HUES48 (cell line): Measurements from ENCODE around the gene OVAAL.
"Not testable (repeated sequence)": the region's sequence is repeated elsewhere in the genome, so short reads cannot be mapped to it uniquely, and the experiment has no call there.

Experiments used
- H3K27ac ChIP-seq: one replicate; pipeline ENCODE4 v1.7.0; 2013; ENCODE audit warnings: low read depth, low read length, inconsistent platforms
- H3K27me3 ChIP-seq: 2 replicates; pipeline ENCODE4 v1.6.1; 2013; ENCODE audit warnings: mild to moderate bottlenecking, low read length; ENCODE audit not compliant: control insufficient read depth, insufficient read depth
- H3K36me3 ChIP-seq: 2 replicates; pipeline ENCODE4 v1.6.1; 2013; ENCODE audit warnings: low read length; ENCODE audit not compliant: control insufficient read depth, insufficient read depth
- H3K4me1 ChIP-seq: 2 replicates; pipeline ENCODE4 v1.6.1; 2013; ENCODE audit warnings: mild to moderate bottlenecking, low read length; ENCODE audit not compliant: control insufficient read depth, insufficient read depth
- H3K4me3 ChIP-seq: 2 replicates; pipeline ENCODE4 v1.5.1; 2013; ENCODE audit warnings: mild to moderate bottlenecking, low read depth, low read length
- H3K9ac ChIP-seq: 2 replicates; pipeline ENCODE4 v1.6.1; 2013; ENCODE audit warnings: mild to moderate bottlenecking, low read depth, low read length, moderate library complexity
- H3K9me3 ChIP-seq: 2 replicates; pipeline ENCODE4 v1.6.1; 2013; ENCODE audit warnings: low read length; ENCODE audit not compliant: control insufficient read depth, insufficient read depth

The OVAAL gene

GRCh38 chr1:180540697-180541594 lies 17.8 kb upstream of the OVAAL start:
- Histone ChIP-seq H3K36me3 (no peaks in the 10 kb centered on the region), H3K4me3 (no peak overlapping the region), H3K27ac (no peak overlapping the region), H3K27me3 (no peaks in the 10 kb centered on the region), H3K9ac (no peak overlapping the region), H3K4me1 (peaks cover 11% of the 10 kb centered on the region), H3K9me3 (no peaks in the 10 kb centered on the region)

GRCh38 chr1:180542113-180542837 lies 16.5 kb upstream of the OVAAL start:
- peaks cover 11% of the 10 kb centered on the region for H3K4me1 ChIP-seq
- no peak overlapping the region for H3K9ac ChIP-seq
- H3K27me3 ChIP-seq: no peaks in the 10 kb centered on the region
- 0 out of 2 replicates have a peak overlapping the region, but pooled peaks have one; percentile 10 for H3K4me3 ChIP-seq
- no peaks in the 10 kb centered on the region for H3K9me3 ChIP-seq
- no peak overlapping the region for H3K27ac ChIP-seq
- H3K36me3 ChIP-seq: no peaks in the 10 kb centered on the region

GRCh38 chr1:180542838-180543145 lies 16.0 kb upstream of the OVAAL start:
- Histone ChIP-seq H3K27me3 (no peaks in the 10 kb centered on the region), H3K36me3 (no peaks in the 10 kb centered on the region), H3K9me3 (no peaks in the 10 kb centered on the region), H3K9ac (no peak overlapping the region), H3K27ac (no peak overlapping the region), H3K4me3 (0 out of 2 replicates have a peak overlapping the region, but pooled peaks have one; percentile 10), H3K4me1 (peaks cover 11% of the 10 kb centered on the region)

GRCh38 chr1:180544050-180544449 lies 14.7 kb upstream of the OVAAL start:
- peaks cover 11% of the 10 kb centered on the region for H3K4me1 ChIP-seq
- H3K4me3 ChIP-seq: no peak overlapping the region
- H3K27me3 ChIP-seq: no peaks in the 10 kb centered on the region
- H3K9me3 ChIP-seq: no peaks in the 10 kb centered on the region
- H3K27ac ChIP-seq: no peak overlapping the region
- no peak overlapping the region for H3K9ac ChIP-seq
- H3K36me3 ChIP-seq: no peaks in the 10 kb centered on the region

GRCh38 chr1:180545991-180546390 lies 12.8 kb upstream of the OVAAL start:
- no peak overlapping the region for H3K4me3 ChIP-seq
- peaks cover 14% of the 10 kb centered on the region for H3K4me1 ChIP-seq
- no peak overlapping the region for H3K9ac ChIP-seq
- H3K27ac ChIP-seq: no peak overlapping the region
- H3K27me3 ChIP-seq: no peaks in the 10 kb centered on the region
- H3K9me3 ChIP-seq: no peaks in the 10 kb centered on the region
- H3K36me3 ChIP-seq: no peaks in the 10 kb centered on the region

- Histone ChIP-seq H3K4me1 (0 out of 2 replicates have a peak, but pooled peaks cover 3% of the 10 kb centered on the region), H3K27me3 (no peaks in the 10 kb centered on the region), H3K4me3 (no peak overlapping the region), H3K27ac (no peak overlapping the region), H3K9ac (no peak overlapping the region), H3K36me3 (no peaks in the 10 kb centered on the region), H3K9me3 (no peaks in the 10 kb centered on the region)
Measured at GRCh38 chr1:180548686-180549317, 10.0 kb upstream of the OVAAL start.

- not testable (repeated sequence) for H3K36me3 ChIP-seq, H3K27me3 ChIP-seq, H3K4me1 ChIP-seq, H3K27ac ChIP-seq, H3K9me3 ChIP-seq, H3K4me3 ChIP-seq, H3K9ac ChIP-seq
Measured at GRCh38 chr1:180549770-180550169, 9.0 kb upstream of the OVAAL start.

GRCh38 chr1:180550241-180550640 lies 8.5 kb upstream of the OVAAL start:
- Histone ChIP-seq H3K36me3 (no peaks in the 10 kb centered on the region), H3K4me3 (no peak overlapping the region), H3K9ac (no peak overlapping the region), H3K4me1 (0 out of 2 replicates have a peak, but pooled peaks cover 3% of the 10 kb centered on the region), H3K9me3 (no peaks in the 10 kb centered on the region), H3K27me3 (no peaks in the 10 kb centered on the region), H3K27ac (no peak overlapping the region)

GRCh38 chr1:180551997-180552396 lies 6.8 kb upstream of the OVAAL start:
- no peak overlapping the region for H3K9ac ChIP-seq
- H3K27me3 ChIP-seq: no peaks in the 10 kb centered on the region
- H3K36me3 ChIP-seq: no peaks in the 10 kb centered on the region
- H3K9me3 ChIP-seq: no peaks in the 10 kb centered on the region
- H3K4me1 ChIP-seq: 0 out of 2 replicates have a peak, but pooled peaks cover 3% of the 10 kb centered on the region
- H3K27ac ChIP-seq: no peak overlapping the region
- H3K4me3 ChIP-seq: no peak overlapping the region

GRCh38 chr1:180553046-180553445 lies 5.7 kb upstream of the OVAAL start:
- H3K4me3 ChIP-seq, H3K27me3 ChIP-seq, H3K4me1 ChIP-seq, H3K9ac ChIP-seq, H3K27ac ChIP-seq, H3K9me3 ChIP-seq, H3K36me3 ChIP-seq: not testable (repeated sequence)

GRCh38 chr1:180555411-180555810 lies 3.4 kb upstream of the OVAAL start:
- H3K36me3 ChIP-seq: no peaks in the 10 kb centered on the region

More at GRCh38 chr1:180555411-180555810, 3.4 kb upstream of the OVAAL start:
- no peak overlapping the region for H3K9ac ChIP-seq
- H3K27me3 ChIP-seq: no peaks in the 10 kb centered on the region
- no peak overlapping the region for H3K27ac ChIP-seq
- H3K9me3 ChIP-seq: no peaks in the 10 kb centered on the region
- H3K4me1 ChIP-seq: no peaks in the 10 kb centered on the region
- no peak overlapping the region for H3K4me3 ChIP-seq
